Stimulated activated CD8-positive, alpha-beta memory T cell treated with anti-CD3 and anti-CD28 coated beads, Interleukin-2, amount 100 ng/mL, for 48 hours (primary cell): Measurements from ENCODE around the gene KMO.

Experiments used
- DNase-seq, 2 donors: peaks; one replicate each; pipeline ENCODE4 v3.0.0-alpha.2; 2020; ENCODE audit warnings: low read depth in 2 of 2

The KMO gene

GRCh38 chr1:241593186-241593585 lies 61.0 kb downstream of the KMO start:
- DNase-seq, result no peak

- DNase-seq, result no peak
These were observed 64.5 kb downstream of the KMO start for GRCh38 chr1:241596633-241597032.

- DNase-seq, result no peak
These were observed 66.1 kb downstream of the KMO start for GRCh38 chr1:241598249-241598648.

GRCh38 chr1:241600496-241600901 lies 68.3 kb downstream of the KMO start:
- no peak for DNase-seq

- DNase-seq, result no peak
These were observed 71.6 kb downstream of the KMO start for GRCh38 chr1:241603731-241604245.

GRCh38 chr1:241605146-241605805 lies 73.1 kb downstream of the KMO start:
- DNase-seq, result no peak

- DNase-seq, result no peak
These were observed 74.4 kb downstream of the KMO start for GRCh38 chr1:241606544-241606943.

GRCh38 chr1:241607497-241607896 lies 75.3 kb downstream of the KMO start:
- no peak for DNase-seq

- DNase-seq, result no peak
These were observed 76.3 kb downstream of the KMO start for GRCh38 chr1:241608379-241609033.

- DNase-seq, result no peak
These were observed 78.1 kb downstream of the KMO start for GRCh38 chr1:241610056-241610815.

GRCh38 chr1:241611063-241611462 lies 78.9 kb downstream of the KMO start:
- DNase-seq, result no peak

- no peak for DNase-seq
These were observed 79.6 kb downstream of the KMO start for GRCh38 chr1:241611736-241612135.

- no peak for DNase-seq
These were observed 80.6 kb downstream of the KMO start for GRCh38 chr1:241612533-241613477.

- DNase-seq, result no peak
These were observed 82.0 kb downstream of the KMO start for GRCh38 chr1:241614144-241614543.

- DNase-seq, result no peak
These were observed 82.4 kb downstream of the KMO start for GRCh38 chr1:241614572-241614971.

- DNase-seq, result no peak
These were observed 83.1 kb downstream of the KMO start for GRCh38 chr1:241615043-241615974.

GRCh38 chr1:241617426-241617825 lies 85.2 kb downstream of the KMO start:
- no peak for DNase-seq

- no peak for DNase-seq
These were observed 90.5 kb downstream of the KMO start for GRCh38 chr1:241622669-241623068.

GRCh38 chr1:241624935-241625334 lies 92.8 kb downstream of the KMO start:
- DNase-seq, result no peak

- DNase-seq, result no peak
These were observed 95.5 kb downstream of the KMO start for GRCh38 chr1:241627453-241628259.
